ENCODE measurements around the gene STXBP6. TPM values are rescaled to one million over a fixed set of nuclear protein-coding genes. Genes with fewer than 3 reads are reported as not detected.

STXBP6 gene
- polyA plus RNA-seq, 1 donor (not counting 4 experiments of a cell fraction or from before 2014, with no cell fraction given) = 1.4 TPM

DNA sequence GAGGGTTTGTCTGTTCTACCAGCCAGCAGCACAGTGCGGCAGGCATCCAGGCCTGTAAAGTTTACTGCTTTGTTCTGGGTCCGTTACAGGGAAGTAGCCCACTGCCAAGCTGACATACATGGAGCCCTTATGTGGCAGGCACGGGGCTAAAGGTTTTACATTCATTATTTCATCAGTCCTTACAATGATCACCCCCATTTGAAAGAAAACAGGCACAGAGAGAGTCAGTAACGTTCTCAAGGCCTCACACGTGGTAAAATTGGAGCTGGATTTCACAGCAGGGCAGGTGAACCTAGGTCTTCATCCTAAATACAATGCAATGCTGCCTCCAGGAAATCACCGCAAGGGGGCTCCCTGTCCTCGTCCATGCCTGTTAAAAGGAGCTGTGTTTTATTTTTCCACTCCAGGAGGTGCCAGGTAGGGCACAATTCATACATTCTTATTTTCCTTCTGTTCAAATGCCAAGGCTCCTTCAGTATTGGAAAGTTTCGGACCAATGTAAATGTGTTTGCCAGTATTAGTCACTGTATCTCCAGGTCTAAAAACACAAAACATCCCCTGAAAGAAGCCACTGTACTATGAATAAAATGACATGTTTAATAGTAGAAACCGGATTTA is 243.8 kb downstream of the STXBP6 start:
- DNase-seq (ENCODE audit: low read depth, low spot score) = peak; percentile 1
- dilution Hi-C loops (cut with MboI; ENCODE audit: extremely low pct_ligation_motif_present, low sequenced_read_pairs) = no loop called here
- no peak overlapping the region for H3K9ac ChIP-seq (ENCODE audit: control insufficient read depth, extremely low read depth, insufficient read depth, low read length)

DNA sequence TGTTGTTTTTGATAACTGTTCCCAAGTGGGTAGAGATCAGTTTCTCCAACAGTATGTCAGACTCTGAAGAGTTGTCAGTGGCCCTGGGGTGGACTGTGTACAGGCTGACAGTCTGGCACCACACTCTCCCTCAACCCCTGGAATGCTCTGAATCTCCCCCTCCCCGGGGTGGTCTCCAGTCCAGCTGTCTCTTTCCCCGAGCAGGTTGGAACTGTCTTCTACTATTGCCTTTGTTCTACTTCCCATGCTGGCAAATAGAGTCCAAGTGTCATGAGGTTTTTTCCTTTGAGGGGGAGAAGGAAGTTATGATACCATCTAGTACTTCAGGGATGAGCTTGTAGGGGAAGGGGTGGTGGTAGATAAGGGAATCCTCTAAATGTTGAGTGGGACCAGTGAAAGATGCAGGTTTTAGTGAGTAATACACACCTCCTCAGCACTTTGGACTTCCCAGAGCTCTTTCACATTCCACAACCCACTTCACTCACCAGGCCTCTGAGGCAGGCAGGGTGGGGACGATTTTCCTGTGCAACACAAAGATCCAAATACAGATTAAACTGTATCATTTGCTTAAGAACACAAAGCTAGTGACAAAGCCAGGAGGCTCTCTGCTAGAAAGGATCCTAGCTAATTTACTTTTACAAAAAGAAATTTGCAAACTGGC is 245.3 kb downstream of the STXBP6 start:
- Histone ChIP-seq H3K36me3 (ENCODE audit: control insufficient read depth in 2 of 2, extremely low read depth in 1 of 2, insufficient read depth in 2 of 2, low read length in 2 of 2) (no peaks in the 10 kb centered on the region), H3K27ac (ENCODE audit: control insufficient read depth, insufficient read depth, low read length) (no peak overlapping the region), H3K4me3 (ENCODE audit: control insufficient read depth in 2 of 3, extremely low read depth in 1 of 3, insufficient read depth in 2 of 3, low read depth in 1 of 3, low read length in 3 of 3) (no peak overlapping the region), H4K20me1 (ENCODE audit: control insufficient read depth, extremely low read depth, insufficient read depth, low read length) (no peaks in the 10 kb centered on the region), H3K9me1 (ENCODE audit: control insufficient read depth, extremely low read depth, insufficient read depth, low read length) (no peaks in the 10 kb centered on the region), H3K9ac (ENCODE audit: control insufficient read depth, extremely low read depth, insufficient read depth, low read length) (no peak overlapping the region), H3K9me3 (ENCODE audit: control insufficient read depth, low read depth, low read length) (no peaks in the 10 kb centered on the region), H3K27me3 (ENCODE audit: control insufficient read depth, extremely low read depth, insufficient read depth, low read length) (no peaks in the 10 kb centered on the region), H3K4me1 (ENCODE audit: control insufficient read depth, extremely low read depth, insufficient read depth, low read length) (no peaks in the 10 kb centered on the region), H2AFZ (ENCODE audit: control insufficient read depth, low read length) (no peak overlapping the region), H3K4me2 (ENCODE audit: control insufficient read depth, extremely low read depth, insufficient read depth, low read depth, low read length) (no peak overlapping the region), H3K79me2 (ENCODE audit: control insufficient read depth, insufficient read depth, low read length) (no peaks in the 10 kb centered on the region)
- no peak for DNase-seq (ENCODE audit: low read depth, low spot score)
- no peak for FAIRE-seq
- dilution Hi-C loops (cut with MboI; ENCODE audit: extremely low pct_ligation_motif_present, low sequenced_read_pairs) = no loop called here
- TF ChIP-seq EZH2 (IDR thresholded peaks at IDR 0.05; ENCODE audit: low read length) = no peak
- TF ChIP-seq, protein P1, sequence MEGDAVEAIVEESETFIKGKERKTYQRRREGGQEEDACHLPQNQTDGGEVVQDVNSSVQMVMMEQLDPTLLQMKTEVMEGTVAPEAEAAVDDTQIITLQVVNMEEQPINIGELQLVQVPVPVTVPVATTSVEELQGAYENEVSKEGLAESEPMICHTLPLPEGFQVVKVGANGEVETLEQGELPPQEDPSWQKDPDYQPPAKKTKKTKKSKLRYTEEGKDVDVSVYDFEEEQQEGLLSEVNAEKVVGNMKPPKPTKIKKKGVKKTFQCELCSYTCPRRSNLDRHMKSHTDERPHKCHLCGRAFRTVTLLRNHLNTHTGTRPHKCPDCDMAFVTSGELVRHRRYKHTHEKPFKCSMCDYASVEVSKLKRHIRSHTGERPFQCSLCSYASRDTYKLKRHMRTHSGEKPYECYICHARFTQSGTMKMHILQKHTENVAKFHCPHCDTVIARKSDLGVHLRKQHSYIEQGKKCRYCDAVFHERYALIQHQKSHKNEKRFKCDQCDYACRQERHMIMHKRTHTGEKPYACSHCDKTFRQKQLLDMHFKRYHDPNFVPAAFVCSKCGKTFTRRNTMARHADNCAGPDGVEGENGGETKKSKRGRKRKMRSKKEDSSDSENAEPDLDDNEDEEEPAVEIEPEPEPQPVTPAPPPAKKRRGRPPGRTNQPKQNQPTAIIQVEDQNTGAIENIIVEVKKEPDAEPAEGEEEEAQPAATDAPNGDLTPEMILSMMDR (optimal IDR thresholded peaks at IDR 0.05 in 1 of 3, IDR thresholded peaks at IDR 0.05 in 1 of 3, conservative IDR thresholded peaks at IDR 0.05 in 1 of 3; ENCODE audit: extremely low read depth in 1 of 3, insufficient read depth in 2 of 3, low read length in 3 of 3) = no peak

More for the DNA sequence above, 243.8 kb downstream of the STXBP6 start:
- no peaks in the 10 kb centered on the region for H4K20me1 ChIP-seq (ENCODE audit: control insufficient read depth, extremely low read depth, insufficient read depth, low read length)
- H3K36me3 ChIP-seq (ENCODE audit: control insufficient read depth in 2 of 2, extremely low read depth in 1 of 2, insufficient read depth in 2 of 2, low read length in 2 of 2) = no peaks in the 10 kb centered on the region
- H3K4me1 ChIP-seq (ENCODE audit: control insufficient read depth, extremely low read depth, insufficient read depth, low read length) = no peaks in the 10 kb centered on the region
- H3K9me3 ChIP-seq (ENCODE audit: control insufficient read depth, low read depth, low read length) = no peaks in the 10 kb centered on the region
- no peak overlapping the region for H2AFZ ChIP-seq (ENCODE audit: control insufficient read depth, low read length)
- H3K27ac ChIP-seq (ENCODE audit: control insufficient read depth, insufficient read depth, low read length) = no peak overlapping the region
- no peaks in the 10 kb centered on the region for H3K27me3 ChIP-seq (ENCODE audit: control insufficient read depth, extremely low read depth, insufficient read depth, low read length)
- H3K9me1 ChIP-seq (ENCODE audit: control insufficient read depth, extremely low read depth, insufficient read depth, low read length) = no peaks in the 10 kb centered on the region
- H3K4me3 ChIP-seq (ENCODE audit: control insufficient read depth in 2 of 3, extremely low read depth in 1 of 3, insufficient read depth in 2 of 3, low read depth in 1 of 3, low read length in 3 of 3) = no peak overlapping the region
- TF ChIP-seq, protein P1 (optimal IDR thresholded peaks at IDR 0.05 in 1 of 3, IDR thresholded peaks at IDR 0.05 in 1 of 3, conservative IDR thresholded peaks at IDR 0.05 in 1 of 3; ENCODE audit: extremely low read depth in 1 of 3, insufficient read depth in 2 of 3, low read length in 3 of 3) = peak; percentile 82 to 88 (median 87)
- TF ChIP-seq EZH2 (IDR thresholded peaks at IDR 0.05; ENCODE audit: low read length) = no peak
- no peak for FAIRE-seq
- no peaks in the 10 kb centered on the region for H3K79me2 ChIP-seq (ENCODE audit: control insufficient read depth, insufficient read depth, low read length)
- no peak overlapping the region for H3K4me2 ChIP-seq (ENCODE audit: control insufficient read depth, extremely low read depth, insufficient read depth, low read depth, low read length)
